Effector CD8-positive, alpha-beta T cell (primary cell): ENCODE results near the gene EGR1.
"Not testable (repeated sequence)": the region's sequence is repeated elsewhere in the genome, so short reads cannot be mapped to it uniquely, and the experiment has no call there.

Experiments
- DNase-seq: peaks from one replicate; lab custom pipeline; 2025; lab: John Stamatoyannopoulos, UW

The EGR1 gene

DNA sequence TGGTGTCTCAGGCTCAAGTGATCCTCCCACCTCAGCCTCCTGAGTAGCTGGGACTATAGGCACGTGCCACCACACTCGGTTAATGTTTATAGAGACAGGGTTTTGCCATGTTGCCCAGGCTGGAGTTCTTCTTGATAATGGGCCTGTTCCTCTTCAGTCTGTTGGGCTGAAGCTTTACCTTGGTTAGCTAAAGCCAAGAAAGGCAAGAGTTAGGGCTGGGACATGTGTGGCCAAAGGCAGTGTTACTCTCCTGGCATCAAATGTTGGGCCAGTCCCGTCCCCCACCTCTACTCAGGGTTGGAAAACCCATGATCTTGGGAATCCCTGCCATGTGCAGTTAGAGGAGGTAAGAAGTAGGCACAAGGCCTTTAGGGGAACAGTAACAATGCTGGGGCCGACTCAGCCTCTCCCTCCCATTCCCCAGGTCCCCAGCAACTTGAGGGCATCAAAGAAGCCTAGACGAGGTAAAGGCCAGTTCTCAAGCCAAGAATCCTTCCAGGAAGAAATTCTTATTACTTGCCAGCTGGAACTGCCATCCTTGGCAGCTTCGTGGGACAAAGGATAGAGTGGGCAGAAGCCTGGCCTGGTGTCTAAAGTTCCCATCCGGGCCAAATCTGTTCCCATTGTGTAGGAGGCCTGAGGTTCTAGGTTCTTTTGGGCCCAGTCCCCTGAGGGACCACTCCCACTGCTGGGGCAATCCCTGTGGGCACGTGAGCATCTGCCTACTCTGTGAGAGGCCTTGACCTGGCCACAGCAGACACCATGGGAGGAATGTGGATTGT is 4.5 kb downstream of the EGR1 start:
- DNase-seq, result no peak

DNA sequence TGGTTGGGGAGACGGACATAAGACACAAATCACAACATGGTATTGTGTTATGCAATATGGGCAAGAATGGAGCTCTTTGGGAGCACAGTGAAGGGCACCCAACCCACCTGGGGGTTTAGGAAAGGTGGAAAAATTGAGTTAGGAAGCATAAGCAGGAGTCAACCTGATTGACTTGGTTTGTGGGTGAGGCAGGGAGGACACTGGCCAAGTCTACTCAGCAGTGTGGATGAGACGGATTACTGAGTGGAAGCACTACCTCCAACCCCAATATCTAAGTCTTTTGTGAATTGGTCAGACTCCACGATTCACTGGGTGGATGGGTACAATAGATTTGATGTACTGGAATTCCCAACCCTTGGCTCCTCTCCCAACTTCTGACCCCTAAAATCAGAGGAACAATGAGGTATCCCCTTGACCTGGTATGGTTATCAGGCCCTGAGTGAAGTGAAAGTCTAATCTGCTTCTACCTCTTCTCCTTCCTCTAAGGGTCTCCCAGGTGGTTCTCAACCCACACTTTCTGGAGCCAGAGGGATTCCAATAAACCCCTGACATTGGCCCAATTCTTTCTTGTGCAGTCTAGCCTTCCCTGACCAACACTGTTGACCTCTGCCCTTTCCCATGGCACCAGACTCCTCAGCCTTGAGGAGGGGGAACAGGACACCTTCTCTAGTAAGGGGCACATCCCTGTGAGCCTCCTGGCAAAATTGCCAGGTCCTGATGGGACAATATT is 5.2 kb downstream of the EGR1 start:
- DNase-seq, result no peak

DNA sequence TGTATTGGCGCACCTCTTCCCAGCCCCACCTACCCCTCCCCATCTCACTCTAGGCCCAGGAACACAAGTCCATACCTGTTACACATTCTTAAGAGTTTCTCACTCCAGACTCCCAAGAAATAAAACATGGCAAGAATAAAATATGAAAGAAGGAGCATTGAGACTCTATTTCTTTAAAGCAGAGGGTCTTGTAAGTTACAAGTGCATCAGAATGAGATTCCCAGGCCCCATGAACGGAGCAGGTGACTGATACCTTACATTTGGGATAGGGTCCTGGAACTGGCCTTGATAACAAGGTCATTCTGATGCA is 5.7 kb downstream of the EGR1 start:
- DNase-seq, result no peak

DNA sequence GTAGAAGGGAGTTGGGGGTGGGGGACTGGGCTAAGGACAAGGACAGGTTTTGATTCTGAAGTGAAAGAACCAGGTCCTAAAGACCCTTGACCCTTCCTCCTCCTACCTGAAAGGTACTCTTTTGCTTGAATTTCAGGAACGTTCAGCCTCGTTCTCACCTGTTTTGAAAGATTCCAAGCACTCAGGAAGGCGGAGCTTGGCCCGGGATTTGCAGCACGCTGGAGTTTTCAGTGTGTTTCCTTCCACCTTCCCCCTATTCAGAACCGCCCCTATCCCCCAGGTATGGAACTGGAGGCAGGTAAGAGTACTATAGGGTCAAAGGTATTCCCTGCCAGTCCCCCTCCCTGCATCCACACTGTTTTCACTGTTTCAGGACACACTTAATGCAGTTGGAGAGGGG is 7.1 kb downstream of the EGR1 start:
- no peak for DNase-seq

DNA sequence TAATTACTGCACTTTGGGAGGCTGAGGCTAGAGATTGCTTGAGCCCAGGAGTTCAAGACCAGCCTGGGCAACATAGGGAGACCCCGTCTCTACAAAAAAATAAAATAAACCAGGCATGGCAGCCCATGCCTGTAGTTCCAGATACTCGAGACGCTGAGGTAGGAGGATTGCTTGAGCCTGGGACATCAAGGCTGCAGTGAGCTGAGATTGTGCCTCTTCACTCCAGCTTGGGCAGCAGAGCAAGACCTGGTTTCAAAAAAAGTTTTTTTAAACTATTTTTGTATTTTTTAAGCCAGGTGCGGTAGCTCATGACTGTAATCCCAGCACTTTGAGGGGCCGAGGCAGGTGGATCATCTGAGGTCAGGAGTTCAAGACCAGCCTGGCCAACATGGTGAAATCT is 7.9 kb downstream of the EGR1 start:
- not testable (repeated sequence) for DNase-seq

DNA sequence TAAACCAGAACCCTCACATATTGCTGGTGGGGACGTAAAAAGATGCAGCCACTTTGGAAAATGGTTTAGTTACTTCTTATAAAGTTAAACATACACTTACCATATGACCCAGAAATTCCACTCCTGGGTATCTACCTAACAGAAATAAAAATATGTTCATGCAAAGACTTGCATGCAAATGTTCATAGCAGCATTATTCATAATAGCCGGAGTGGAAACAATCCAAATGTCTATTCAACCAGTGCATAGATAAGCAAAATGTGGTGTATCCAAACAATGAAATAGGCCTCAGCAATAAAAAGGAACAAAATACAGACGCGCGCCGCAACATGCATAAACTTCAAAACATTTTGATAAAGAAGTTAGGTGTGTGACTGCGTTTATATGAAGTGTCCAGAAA is 11.6 kb downstream of the EGR1 start:
- DNase-seq, result no peak

DNA sequence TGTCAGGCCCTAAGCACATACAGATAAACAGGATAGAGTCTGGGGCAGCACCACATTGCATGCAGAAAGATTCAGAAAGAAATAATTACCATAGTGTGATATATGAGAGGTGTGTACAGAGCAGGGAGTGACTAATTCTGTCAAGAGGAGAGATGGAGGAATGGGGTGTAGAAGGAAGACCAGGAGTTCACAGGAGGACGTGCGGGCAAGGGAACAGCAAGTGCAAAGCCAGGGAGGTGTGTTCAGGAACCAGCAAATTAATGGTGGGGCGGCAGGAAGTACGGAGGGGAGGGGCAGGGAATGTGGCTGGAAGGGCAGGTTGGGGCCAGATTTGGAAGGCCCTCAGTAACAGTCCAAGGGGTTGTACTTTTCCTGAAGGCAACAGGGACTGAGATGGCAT is 17.4 kb downstream of the EGR1 start:
- no peak for DNase-seq

DNA sequence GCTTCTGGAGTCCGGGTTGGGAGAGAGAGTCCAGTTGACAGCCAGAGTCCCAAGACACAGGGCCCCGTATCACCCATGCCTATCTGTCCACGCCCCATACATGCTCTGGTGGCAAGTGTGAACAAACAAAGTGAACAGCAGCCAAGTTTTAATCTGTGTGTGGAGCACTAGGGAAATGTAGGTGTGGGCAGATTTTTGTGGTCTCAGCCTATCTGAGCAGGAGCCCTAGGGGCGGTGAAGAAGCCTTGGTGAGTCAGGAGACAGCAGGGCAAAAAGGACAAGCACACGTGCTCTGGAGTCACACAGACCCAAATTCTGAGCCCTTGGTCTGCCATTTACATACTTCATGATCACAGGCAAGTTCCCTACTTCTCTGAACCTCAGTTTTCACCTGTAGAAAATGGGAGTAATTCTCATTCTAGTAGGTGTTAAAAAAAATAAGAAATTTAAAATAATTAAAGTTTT is 23.2 kb downstream of the EGR1 start:
- no peak for DNase-seq

DNA sequence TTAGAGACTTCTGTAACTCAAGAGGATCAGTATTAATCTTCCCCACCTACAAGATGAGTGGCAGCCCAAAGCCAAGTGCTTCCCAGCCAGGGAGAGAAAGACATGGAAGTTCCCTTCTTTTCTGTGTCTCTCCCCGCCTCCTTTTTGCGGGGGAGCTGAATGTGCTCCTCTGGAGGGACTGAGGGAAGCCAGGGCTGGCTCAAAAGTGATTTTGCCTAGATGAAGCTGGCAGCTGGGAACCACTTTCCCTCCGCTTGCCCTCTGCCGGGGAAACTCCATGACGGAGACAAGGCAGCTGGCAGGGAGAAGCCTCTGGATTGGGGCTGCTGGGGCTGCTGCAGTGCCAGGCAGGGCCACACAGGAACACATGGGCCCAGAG is 24.4 kb downstream of the EGR1 start:
- DNase-seq, result no peak

DNA sequence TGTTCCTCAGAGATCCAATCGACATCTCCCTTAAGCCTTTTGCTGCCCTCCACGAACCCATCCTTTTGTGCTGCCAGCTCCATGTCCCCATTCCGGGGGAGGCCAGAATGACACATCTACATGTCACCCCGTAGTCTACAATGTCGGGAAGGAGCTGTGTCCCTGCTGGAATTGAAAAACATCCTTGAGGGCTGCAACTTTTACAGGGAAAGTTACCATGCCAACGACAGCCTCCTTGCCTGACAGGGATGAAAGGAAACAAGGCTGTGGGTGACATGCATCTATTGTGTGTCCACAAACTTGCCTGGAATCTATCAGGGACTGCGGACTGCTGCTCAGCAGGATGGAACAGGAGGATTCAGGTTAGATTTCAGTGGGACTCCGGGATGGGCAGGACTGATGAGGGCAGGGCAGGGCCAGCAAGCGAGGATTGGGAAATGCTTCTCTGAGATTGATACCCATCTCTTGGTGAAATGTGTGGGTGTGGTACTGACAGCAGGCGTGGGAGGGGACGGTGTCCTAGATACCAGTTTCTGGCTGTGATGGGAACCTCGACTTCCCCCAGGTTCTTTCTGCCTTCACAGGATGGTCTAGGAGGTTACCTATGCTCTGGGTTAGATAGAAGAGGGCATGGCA is 25.5 kb downstream of the EGR1 start:
- DNase-seq, result no peak

DNA sequence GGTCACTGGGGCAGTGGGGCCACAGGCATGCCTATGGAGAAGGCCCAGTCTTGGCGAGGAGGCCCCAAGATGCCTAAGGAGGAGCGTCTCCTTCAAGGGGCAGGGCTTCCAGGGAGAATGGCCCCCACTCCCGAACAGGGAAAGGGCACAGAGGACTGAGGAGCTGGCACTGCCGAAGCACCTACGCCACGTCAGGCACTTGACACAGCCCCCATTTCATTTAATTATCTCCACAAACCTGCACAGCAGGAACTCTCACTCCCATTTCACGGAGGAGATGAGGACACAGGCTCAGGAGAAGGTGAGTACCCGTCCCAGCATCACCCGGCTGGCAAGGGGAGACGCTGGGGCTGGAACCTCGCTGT is 26.0 kb downstream of the EGR1 start:
- DNase-seq, result no peak

DNA sequence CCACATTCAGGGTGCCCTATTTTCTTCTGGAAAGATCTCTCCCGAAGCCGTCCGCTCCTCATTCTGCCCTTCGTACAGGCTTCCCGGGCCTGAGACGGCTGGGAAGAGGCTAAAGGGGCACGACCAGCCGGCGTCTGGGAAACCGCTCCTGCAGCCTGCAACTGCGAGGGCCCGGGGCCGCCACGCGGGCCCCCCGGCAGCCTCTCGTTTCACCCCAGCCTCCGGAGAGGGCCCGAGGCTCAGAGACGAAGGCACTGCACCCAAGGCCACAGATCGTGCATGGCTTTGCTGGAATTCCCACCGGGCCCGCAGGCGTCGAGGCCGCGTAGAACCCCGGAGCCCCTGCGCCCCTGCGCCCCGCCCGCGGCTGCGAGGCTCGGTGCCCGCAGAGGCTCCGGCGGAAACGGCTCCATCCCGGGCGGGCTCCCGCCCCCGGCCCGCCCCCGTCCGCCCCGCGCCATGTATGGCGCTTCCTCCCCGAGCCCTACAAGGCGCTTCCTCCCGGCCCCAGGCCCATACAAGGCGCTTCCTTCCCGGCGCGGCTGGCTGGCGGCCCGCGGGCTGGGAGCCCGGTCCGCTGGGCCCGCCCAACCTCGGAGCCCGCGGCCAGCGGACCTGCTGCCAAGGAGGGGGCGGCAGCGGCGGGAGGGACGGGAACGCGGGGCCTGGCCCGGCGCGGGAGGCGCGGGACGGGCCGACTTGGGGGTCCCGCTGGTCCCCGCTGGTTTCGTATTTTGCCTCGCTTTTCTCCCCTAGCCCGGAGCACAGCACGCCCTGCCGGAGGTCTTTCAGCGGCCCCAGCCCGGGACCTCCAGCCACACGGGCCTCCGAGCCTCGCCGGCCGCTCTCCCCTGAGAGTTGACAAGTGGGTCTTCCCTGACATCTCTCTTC is 26.6 kb downstream of the EGR1 start:
- DNase-seq, result peak; percentile 80

DNA sequence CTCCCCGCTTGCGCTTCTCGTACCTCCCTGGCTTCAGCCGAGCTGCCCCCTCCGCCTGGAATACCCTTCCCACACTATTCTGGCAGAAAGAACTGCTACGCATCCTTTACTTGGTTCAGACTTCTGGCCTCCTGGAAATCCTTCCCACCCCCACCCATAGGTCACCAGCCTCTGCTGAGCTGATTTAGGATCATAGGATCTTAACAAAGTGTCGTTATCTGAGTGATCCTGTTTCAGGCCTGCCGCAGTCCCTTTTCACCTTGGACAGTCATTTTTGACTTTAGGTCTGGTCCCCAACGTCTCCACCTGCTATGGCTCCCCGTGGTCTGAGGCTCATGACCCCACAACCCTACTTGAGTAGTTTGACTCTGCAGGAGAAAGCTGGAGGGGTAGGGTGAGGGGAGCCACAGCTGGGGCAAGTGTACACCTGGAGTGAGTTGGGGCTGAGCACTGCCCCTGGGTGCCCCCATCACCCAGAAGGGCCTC is 27.3 kb downstream of the EGR1 start:
- no peak for DNase-seq

DNA sequence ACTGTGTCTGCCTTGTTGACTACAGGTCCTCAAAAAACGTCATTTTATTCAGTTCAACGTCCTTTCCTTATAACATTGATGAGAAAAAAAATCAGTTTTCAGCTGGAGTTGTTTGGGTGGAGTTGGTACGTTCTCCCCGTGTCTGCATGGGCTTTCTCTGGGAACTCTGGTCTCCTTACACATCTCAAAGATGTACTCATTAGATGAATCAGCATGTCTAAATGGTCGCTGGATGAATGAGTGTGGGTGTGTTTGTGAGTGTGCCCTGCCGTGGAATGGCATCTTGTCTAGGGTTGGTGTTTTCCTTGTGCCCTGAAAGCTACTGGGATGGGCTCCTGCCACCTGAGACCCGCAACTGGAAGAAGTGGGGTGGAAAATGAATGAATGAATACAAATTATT is 30.1 kb downstream of the EGR1 start:
- no peak for DNase-seq

DNA sequence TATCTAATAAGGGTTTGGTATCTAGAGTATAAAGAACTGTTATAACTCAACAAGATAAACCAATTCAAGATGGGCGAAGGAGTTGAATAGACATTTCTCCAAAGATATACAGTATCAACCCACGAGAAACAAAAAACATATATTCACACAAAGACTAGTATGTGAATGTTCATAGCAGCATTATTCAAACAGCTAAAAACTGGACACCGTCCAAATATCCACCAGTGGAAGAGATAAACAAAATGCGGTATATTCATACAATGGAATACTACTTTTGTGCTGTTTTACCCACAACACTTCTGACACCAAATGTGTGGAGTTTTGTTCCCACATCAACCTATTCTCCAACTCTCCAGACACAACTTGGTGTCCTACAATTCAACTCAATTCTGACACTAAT is 33.1 kb downstream of the EGR1 start:
- DNase-seq, result no peak

DNA sequence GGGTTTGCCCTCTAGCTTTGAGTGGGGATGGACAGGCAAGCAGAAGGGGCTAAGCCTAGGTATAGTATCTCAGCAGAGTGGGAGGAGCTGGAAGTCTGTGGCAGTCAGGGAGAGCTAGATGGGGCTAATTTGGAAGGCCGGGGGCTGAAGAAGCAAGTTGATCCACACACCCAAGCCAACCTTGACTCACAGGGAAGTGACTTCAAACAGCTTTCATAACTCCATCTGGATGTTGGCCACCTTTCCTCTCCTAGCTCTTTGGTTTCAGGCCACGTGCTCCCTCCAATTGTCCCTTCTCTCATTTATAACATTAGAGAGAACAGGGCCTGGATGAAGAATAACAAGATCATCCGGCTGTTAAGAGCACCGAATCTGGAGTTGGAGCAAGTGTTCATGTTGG is 36.8 kb downstream of the EGR1 start:
- no peak for DNase-seq

DNA sequence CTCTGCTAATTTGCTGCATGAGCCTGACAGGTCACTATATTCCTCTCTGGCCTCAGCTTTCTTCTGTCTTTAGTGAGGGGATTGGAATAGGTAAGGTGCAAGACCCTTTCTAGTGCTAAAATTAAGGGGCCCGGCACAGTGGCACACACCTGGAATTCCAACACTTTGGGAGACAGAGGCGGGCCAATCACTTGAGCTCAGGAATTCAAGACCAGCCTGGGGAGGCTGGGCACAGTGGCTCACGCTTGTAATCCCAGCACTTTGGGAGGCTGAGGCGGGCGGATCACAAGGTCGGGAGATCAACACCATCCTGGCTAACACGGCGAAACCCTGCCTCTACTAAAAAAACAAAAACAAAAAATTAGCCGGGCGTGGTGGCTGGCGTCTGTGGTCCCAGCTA is 37.2 kb downstream of the EGR1 start:
- no peak for DNase-seq

DNA sequence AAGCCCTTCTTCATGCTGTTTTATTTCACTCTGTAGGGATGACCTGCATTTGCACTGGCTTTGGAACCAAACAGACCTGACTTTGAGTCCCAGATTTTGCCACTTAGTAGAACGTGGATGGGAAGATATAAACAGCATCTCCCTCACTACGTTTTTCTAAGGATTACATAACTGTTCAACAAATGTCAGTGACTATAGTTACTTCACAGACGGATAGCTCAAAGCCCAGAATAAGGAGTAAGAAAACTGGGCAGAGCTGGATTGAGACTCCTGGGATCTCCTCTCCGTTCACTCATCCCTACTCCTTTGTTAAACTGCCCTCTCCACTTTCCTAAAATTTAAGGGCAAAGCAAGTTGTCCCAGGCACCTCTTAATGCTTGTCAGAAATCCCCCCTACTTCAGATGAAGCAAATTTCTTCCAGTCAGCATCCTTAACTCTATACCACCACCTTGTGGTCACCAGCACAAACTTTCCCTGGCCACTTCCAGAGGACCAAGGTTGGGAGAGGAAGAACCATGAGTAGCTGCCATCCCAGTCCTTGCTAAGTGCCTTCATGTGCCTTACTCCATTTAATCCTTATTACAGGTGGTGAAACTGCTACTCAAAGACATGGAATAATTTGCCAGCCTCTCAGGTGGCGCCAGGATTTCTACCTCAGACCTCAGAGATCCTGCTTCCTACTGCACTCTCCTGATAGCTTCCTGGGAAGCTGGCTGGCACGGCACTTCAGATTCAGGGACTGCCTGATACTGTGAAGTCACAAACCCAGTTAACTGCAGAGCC is 38.4 kb downstream of the EGR1 start:
- DNase-seq, result no peak

DNA sequence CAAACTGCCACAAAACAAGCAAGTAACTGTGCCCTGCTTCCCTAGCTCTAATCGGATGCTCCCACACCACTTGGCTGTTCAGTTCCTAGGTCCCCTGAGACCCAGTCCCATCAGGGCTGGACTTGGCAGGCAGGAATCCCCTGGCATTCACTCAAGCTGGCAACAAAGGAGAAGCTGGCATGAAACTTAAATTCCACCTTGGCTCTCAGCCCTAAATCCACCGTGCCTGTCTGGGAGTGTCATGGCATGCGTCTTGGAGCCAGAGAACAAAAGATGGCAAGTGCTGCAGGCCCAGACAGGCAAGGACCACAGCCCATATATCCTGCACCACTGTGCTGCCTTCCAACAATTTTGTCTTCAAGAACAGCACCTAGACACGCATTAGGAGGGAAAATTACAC is 39.5 kb downstream of the EGR1 start:
- DNase-seq, result no peak

DNA sequence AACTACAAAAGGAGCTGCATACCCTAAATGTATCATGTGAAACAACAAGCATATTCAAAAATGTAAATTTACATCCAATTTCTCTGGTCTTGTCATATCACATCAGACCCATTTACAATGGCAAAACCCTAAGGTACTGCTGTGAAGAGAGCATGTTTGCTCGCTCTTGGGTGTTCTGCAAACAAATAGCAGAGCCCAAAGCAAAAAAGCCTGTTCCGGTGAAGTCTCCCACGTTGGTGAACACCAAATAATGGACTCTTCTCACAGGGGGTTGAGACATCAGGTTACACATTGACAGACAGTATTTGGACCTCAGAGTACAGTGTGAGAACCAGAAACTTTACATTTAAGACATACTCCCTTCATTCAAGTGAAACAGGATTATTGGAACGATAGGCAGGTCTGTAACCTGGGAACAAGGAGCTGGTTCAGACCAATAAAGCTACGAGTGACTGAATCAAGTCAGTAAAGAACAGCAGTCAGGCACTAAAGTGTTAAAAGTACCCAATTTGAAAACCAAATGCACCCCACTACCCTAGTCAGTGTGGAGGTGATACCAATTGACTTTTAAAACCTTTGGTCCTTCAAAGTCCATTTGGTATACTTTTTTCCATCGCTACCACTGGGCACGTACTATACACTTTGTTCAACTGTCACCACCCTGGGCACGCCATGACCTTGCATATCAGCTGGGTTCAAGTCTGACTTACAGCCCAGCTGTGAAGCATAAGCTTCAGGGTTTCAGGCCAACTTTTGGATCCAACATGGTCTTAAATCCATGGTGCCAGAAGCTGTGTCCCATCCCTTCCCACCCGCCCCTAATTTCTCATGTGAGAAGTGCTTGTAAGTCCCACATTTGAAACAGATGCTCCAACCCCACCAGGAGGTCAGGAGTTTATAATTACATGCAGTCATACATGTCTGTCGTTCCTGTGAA is 41.4 kb downstream of the EGR1 start:
- no peak for DNase-seq
